A673 (cell line): ENCODE data around the gene SNAPC2. TPM values are rescaled to one million over a fixed set of nuclear protein-coding genes. Genes with fewer than 3 reads are reported as not detected.
A peak's percentile ranks its signal among the peaks of the same experiment; 100 is the strongest.

Experiments used
- BruUV-seq: library from RNA; stranded (reverse); fragments of 400-500 nt; replicated peaks from 2 replicates; lab custom pipeline; 2021; lab: Mats Ljungman, UMichigan
- CTCF ChIA-PET: fragments of 300-600 bp; sonication (Branson Sonifier 250); formaldehyde crosslinking; loops from one replicate; lab custom pipeline; 2022; ENCODE audit warnings: antibody characterized with exemption; lab: Charles Lee
- POLR2A ChIA-PET: fragments of 300-600 bp; sonication (Branson Sonifier 250); formaldehyde crosslinking; loops from one replicate; lab custom pipeline; 2022; ENCODE audit warnings: antibody characterized with exemption; ENCODE audit not compliant: low non-redundant PET; lab: Charles Lee
- DNase-seq: peaks from one replicate; pipeline ENCODE4 v3.0.0-alpha.2; 2015; ENCODE audit warnings: low spot score
- H3K27ac ChIP-seq: fragments of 200-600 bp; sonication (generic); 2 replicates; pipeline ENCODE4 v1.5.1; 2016; ENCODE audit warnings: mixed run types, low read depth, mild to moderate bottlenecking, mixed read lengths, antibody characterized with exemption, low read length; ENCODE audit not compliant: poor library complexity, severe bottlenecking
- H3K27me3 ChIP-seq: fragments of 200-600 bp; sonication (generic); replicated peaks from 2 replicates; pipeline ENCODE4 v1.6.1; 2017; ENCODE audit warnings: mixed run types, low read depth, mild to moderate bottlenecking, mixed read lengths, antibody characterized with exemption, low read length; ENCODE audit not compliant: insufficient read depth, poor library complexity
- H3K36me3 ChIP-seq: fragments of 200-600 bp; sonication (generic); 2 replicates; pipeline ENCODE4 v1.6.1; 2016; ENCODE audit warnings: mixed run types, mild to moderate bottlenecking, mixed read lengths, antibody characterized with exemption, low read length; ENCODE audit not compliant: insufficient read depth, poor library complexity, severe bottlenecking
- H3K4me1 ChIP-seq: fragments of 200-600 bp; sonication (generic); 2 replicates; pipeline ENCODE4 v1.6.1; 2017; ENCODE audit warnings: mixed run types, mild to moderate bottlenecking, mixed read lengths, antibody characterized with exemption, low read length; ENCODE audit not compliant: insufficient read depth, poor library complexity, severe bottlenecking
- H3K4me3 ChIP-seq: fragments of 200-600 bp; sonication (generic); 2 replicates; pipeline ENCODE4 v1.5.1; 2016; ENCODE audit warnings: low read depth, mixed run types, mild to moderate bottlenecking, mixed read lengths, low read length; ENCODE audit not compliant: poor library complexity, severe bottlenecking
- H3K9me3 ChIP-seq: fragments of 200-600 bp; sonication (generic); 2 replicates; pipeline ENCODE4 v1.6.1; 2016; ENCODE audit warnings: mixed run types, low read depth, mild to moderate bottlenecking, mixed read lengths, antibody characterized with exemption, low read length; ENCODE audit not compliant: poor library complexity, severe bottlenecking
- EZH2 ChIP-seq: fragments of 200-600 bp; sonication (generic); IDR thresholded peaks from 2 replicates; pipeline ENCODE4 v1.6.1; 2017; ENCODE audit warnings: borderline replicate concordance, low read depth, mild to moderate bottlenecking, mixed read lengths, antibody characterized with exemption, low read length; ENCODE audit not compliant: poor library complexity, severe bottlenecking
- intact Hi-C: fragments of 100-400 bp; cut with micrococcal nuclease; formaldehyde crosslinking; loops from one replicate; pipeline ENCODE4 v1.10.0; 2022; ENCODE audit not compliant: unreplicated experiment
- total RNA-seq: library from RNA; stranded (reverse); gene quantifications from 2 replicates; pipeline ENCODE4 v1.2.3, GENCODE V29; 2021
- TF ChIP-seq, protein P1 (sequence below): fragments of 300-800, 200-600 bp; sonication (generic); conservative IDR thresholded peaks from 2 replicates; pipeline ENCODE4 v1.5.1; 2017; ENCODE audit warnings: low read depth, mild to moderate bottlenecking, antibody characterized with exemption, low read length, moderate library complexity, mixed read lengths

SNAPC2 gene
- total RNA-seq, 1 experiment from 2014 or later, result 30.2 TPM

DNA sequence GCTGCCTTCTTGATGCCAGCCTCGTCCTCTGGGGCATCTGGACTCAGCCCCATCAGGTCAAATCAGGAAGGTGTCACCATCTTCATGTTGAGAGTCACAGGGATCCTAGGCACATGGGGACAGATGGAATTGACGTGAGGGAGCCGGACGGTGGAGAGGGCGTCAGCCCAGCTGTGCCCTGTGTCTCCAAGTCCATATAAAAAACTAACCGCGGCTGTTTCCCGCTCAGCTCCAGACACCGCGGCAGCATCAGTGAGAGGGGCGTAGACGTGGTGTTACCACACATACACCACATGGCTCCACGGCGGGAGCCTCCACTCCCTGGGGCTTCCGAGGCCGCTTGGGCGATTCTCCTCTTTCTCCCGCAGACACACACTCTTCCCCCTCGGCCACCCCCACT, 40.3 kb upstream of the SNAPC2 start:
- H3K4me3 ChIP-seq, result no peak overlapping the region
- no peak overlapping the region for H3K27ac ChIP-seq
- DNase-seq, result peak; percentile 37
- no peaks in the 10 kb centered on the region for H3K27me3 ChIP-seq
- intact Hi-C loops, result no loop called here
- ChIA-PET CTCF (no interaction called here), POLR2A (no interaction called here)
- H3K4me1 ChIP-seq, result no peaks in the 10 kb centered on the region
- BruUV-seq, result no TSS peak
- H3K36me3 ChIP-seq, result no peaks in the 10 kb centered on the region
- TF ChIP-seq EZH2, result no peak
- TF ChIP-seq, protein P1, sequence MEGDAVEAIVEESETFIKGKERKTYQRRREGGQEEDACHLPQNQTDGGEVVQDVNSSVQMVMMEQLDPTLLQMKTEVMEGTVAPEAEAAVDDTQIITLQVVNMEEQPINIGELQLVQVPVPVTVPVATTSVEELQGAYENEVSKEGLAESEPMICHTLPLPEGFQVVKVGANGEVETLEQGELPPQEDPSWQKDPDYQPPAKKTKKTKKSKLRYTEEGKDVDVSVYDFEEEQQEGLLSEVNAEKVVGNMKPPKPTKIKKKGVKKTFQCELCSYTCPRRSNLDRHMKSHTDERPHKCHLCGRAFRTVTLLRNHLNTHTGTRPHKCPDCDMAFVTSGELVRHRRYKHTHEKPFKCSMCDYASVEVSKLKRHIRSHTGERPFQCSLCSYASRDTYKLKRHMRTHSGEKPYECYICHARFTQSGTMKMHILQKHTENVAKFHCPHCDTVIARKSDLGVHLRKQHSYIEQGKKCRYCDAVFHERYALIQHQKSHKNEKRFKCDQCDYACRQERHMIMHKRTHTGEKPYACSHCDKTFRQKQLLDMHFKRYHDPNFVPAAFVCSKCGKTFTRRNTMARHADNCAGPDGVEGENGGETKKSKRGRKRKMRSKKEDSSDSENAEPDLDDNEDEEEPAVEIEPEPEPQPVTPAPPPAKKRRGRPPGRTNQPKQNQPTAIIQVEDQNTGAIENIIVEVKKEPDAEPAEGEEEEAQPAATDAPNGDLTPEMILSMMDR, result no peak
- no peaks in the 10 kb centered on the region for H3K9me3 ChIP-seq

DNA sequence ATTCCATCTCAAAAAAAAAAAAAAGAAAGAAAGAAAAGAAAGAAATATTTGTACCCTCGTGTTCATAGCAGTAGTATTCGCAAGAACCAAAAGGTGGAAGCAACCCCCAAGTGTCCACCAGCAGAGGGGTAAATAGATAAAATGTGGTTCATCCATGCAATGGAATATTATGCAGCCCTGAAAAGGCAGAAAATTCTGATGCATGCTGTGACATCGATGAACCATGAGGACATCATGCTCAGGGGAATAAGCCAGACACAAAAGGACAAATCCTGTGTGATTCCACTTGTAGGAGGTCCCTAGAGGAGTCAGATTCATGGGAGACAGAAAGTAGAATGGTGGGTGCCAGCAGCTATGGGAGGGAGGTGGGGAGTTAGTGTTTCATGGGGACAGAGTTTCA, 38.2 kb upstream of the SNAPC2 start:
- Histone ChIP-seq H3K27me3 (no peaks in the 10 kb centered on the region), H3K36me3 (no peaks in the 10 kb centered on the region), H3K9me3 (no peaks in the 10 kb centered on the region), H3K27ac (no peak overlapping the region), H3K4me1 (no peaks in the 10 kb centered on the region), H3K4me3 (no peak overlapping the region)
- intact Hi-C loops, result no loop called here
- TF ChIP-seq EZH2, result no peak
- TF ChIP-seq, protein P1, result no peak
- ChIA-PET POLR2A (no interaction called here), CTCF (no interaction called here)
- DNase-seq, result no peak
- BruUV-seq, result no TSS peak

DNA sequence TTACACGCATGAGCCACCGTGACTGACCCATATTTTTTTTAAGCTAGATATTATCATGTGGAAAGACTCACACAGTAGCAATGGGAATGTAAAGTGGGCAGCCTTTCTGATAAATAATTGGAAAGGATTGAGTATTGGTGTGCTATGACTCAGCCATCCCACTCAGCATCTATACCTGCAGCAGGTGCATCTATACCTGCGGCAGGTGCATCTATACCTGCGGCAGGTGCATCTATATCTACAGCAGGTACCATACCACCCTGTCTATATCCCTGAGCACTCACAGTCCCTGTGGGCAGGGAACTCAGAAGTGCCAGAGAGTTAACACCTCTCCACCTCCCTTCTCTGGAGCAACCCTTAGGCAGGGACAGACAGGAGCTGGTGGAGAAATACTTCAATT, 37.0 kb upstream of the SNAPC2 start:
- Histone ChIP-seq H3K9me3 (no peaks in the 10 kb centered on the region), H3K27ac (no peak overlapping the region), H3K4me3 (no peak overlapping the region), H3K27me3 (no peaks in the 10 kb centered on the region), H3K4me1 (no peaks in the 10 kb centered on the region), H3K36me3 (no peaks in the 10 kb centered on the region)
- intact Hi-C loops, result no loop called here
- no TSS peak for BruUV-seq
- TF ChIP-seq EZH2, result no peak
- TF ChIP-seq, protein P1, result no peak
- no peak for DNase-seq
- ChIA-PET CTCF (interaction anchor here (0.6 to 0.8 kb wide), 2 partner anchors 14 to 61 kb away, joined by 6 to 9 read pairs; no protein-coding TSS in a partner anchor), POLR2A (no interaction called here)
